GM21717 (cell line): ENCODE results near the gene MEAK7.
A peak's percentile ranks its signal among the peaks of the same experiment; 100 is the strongest.

ENCODE experiments used
- ATAC-seq: cut with Tn5 transposase; IDR thresholded peaks from one replicate; pipeline ENCODE4 v1.9.1; 2021; ENCODE audit warnings: mild to moderate bottlenecking, moderate library complexity; ENCODE audit not compliant: unreplicated experiment

MEAK7 gene

DNA sequence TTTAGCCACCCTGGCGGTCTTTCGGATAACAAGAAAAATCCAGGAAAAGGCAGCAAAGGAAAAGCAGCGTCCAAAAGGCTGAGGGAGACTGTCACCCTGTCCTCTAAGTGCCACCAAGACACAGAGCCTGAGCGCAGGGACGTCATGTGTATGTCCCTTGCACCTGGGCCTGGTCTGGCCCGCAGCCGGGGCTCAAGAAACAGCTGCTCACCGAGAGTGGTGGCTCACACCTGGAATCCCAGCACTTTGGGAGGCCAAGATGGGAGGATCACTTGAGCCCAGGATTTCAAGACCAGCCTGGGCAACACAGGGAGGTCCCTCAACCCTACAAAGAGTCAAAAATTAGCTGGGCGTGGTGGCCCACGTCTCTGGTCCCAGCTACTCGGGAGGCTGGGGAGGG lies 9.2 kb upstream of the MEAK7 start:
- no peak for ATAC-seq

DNA sequence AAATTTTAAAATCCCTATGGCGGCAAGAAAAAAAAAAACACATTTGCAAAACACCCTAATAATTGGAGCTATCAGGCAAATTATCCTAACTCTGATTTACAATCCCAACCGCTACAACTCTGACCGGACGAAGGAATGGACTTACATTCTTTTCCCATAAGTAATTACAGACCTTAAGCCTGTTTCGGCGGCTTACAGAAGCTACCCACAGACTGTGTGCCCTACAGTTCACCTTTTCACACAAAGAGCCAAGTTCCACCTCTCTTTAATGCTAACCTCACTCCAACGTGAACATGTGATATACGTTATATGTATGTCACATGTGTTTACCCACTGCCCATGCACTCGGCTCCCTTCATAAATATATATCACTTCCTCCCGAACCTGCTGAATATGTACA lies 8.7 kb upstream of the MEAK7 start:
- ATAC-seq, result no peak

DNA sequence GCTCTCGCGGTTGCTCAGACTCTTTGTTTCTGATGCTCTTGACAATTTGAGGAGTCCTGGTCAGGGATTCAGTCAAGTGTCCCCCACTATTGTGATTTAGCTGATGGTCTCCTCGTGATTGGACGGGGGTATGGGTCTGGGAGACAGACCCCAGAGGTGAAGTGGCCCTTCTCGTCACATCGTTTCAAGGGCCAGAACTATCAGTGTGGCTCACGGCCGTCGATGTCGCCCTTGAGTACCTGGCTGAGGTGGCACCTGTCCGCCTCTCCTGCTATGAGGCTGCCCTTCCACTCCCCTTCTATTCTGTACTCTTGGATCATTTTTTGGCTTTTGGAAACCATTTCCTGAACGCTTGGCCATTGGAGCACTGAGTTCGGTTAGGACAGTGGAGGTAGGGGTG lies 7.4 kb upstream of the MEAK7 start:
- no peak for ATAC-seq

DNA sequence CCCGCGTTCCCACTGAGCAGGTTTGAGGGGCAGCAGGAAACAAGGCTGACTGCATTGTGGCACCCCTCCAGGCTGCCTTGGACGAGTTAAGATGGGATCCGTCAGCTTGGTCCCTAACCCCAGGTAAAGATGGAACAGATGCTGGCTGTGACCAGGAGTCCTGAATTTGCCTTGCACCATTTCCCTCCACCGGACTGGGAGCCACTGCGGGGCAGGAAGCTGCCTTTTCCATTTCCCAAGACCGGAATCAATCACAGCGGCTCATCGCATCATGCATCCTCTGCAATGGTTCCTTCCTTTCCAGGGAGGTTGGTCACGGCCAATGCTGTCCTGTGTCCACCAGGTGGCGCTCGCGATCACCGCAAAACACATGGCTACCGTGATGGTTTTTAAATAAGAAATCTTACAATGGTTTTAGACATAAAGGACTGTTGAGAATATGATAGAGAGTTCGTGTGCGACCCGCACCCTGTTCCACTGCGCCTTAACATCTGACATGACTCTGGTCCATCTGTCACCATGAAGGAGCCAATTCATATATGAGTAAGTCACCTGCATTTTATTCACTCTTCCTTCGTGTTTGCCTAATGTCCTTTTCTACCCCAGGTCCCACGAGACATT lies 6.8 kb upstream of the MEAK7 start:
- ATAC-seq, result no peak

DNA sequence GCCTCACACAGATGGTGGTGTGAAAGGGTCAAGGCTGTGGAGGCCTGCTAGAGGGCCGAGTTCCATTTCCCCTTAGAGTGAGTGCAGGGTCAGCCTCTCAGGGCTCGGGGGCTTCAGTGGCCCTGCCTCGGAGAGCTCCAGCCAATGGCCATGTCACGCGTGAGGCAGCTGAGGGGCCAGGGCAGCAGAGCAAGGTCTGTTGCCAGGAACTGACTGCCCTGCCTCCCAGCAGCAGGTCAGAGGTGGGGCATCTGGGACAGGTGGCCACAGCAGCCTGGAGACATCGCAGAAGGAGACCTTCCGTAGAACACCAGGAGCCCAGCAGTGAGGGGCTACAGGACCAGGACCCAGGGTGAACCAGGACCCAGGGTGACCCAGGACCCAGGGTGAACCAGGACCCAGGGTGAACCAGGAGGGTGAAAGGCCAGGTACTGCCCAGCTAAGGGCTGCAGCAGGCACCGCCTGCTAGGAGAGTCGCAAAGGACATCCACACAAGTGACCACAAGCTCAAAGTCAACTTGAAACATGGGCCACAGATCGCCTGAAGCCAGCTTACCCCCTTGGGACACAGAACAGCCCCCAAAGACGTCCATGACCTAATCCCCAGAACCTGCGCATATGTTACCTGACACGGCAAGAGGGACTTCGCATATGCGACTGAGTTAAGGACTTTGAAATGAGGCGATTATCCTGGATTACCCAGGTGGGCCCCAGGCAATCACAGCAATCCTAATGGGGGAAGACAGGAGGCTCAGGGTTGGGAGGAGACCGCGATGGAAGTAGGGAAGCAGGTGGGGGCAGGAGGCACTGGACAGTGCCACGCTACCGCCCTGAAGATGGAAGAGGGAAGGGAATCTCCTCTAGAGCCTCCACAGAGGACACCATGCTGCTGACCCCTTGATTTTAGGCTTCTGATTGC lies 4.8 kb upstream of the MEAK7 start:
- no peak for ATAC-seq

DNA sequence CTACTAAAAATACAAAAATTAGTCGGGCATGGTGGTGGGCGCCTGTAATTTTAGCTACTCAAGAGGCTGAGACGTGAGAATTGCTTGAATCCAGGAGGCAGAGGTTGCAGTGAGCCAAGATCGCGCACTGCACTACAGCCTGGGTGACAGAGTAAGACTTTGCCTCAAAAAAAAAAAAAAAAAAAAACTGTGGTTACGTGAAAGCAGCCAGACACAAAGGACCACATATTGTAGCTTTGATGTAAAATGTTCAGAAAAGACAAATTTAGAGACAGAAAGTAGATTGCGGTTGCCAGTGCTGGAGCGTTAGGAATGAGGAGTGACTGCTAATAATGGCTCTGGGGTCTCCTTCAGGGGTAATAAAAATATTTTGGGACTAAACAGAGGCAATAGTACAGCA lies 4.0 kb upstream of the MEAK7 start:
- ATAC-seq, result no peak

DNA sequence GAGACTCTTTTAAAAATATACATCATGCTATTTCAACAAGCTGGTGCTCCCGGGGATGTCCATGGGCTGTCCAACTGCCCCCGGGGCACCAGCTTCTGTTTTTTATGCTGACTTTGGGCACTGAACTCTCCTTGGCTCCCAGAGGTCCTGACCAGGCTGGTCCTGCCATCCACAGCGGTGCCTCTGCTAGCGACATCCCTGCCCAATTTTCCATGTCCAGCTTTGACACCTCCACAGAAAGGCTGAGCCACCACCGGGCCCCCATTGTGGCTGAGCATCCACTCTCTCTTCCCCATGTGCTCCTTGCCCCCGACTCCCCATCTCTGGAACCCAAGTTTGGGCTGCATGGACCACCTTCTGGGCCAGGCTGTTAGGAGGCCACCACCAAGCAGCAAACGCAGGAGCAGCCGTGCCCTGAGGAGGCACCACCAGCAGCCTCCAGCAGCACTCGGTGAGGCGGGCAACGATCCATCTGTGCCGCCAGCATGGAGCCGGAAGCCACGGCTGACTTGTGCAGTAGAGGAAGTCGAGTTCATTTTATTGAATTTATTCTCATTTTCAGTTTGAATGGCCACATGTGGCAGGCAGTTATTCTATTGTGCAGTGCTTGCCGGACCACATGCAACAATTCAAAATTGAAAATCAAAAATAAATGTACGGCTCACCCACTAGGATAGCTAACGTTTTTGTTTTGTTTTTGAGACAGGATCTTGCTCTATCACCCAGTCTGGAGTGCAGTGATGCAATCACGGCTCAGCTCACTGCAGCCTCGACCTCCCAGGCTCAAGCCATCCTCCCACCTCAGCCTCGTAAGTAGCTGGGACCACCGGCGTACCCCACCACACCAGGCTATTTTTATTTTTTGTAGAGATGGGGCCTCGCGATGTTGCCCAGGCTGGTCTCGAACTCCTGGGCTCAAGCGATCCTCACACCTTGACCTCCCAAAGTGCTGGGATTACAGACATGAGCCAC lies 2.8 kb upstream of the MEAK7 start:
- ATAC-seq, result no peak

DNA sequence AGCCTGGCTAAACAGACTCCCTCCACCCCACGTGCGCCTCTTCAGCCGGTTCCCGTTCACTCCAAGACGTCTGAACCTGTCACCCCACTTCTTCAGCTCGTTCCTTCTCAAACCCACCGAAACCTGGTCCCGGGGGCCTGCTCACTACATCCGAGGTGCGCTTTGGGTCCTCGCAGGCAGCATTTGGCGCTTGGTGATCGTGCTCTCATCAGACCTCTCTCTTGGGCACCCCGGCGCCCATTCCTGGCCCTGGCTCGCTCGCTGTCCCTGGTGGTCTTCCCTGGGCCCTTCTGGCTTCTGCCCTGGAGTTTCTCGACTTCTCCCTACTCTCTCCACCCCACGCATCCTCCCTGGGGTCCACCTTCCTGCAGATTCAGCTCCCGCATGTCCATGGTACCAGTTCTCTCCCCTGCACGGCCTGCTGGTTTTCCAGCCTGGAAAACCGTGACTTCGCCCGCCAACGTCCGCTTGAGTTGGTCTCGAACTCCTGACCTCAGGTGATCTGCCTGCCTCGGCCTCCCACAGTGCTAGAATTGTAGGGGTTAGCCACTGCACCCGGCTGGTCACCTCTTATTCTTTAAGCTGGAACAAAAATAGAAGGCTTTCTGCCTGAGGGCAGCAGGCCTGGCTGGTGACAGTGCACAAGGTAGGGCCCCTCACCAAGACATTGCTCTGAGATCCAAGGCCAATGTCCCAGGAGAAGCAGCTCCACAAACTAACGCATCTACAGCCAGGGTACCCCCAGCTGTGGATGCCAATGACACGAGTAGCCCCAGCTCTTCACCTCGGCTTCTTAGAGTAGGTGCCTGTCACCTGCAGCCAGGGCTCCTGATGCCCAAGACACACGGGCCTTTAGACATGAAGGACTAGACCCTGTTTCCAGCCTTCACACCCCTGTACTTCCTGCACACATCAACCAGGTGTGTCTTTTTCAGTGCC lies 1.1 kb upstream of the MEAK7 start:
- ATAC-seq, result peak; percentile 4

DNA sequence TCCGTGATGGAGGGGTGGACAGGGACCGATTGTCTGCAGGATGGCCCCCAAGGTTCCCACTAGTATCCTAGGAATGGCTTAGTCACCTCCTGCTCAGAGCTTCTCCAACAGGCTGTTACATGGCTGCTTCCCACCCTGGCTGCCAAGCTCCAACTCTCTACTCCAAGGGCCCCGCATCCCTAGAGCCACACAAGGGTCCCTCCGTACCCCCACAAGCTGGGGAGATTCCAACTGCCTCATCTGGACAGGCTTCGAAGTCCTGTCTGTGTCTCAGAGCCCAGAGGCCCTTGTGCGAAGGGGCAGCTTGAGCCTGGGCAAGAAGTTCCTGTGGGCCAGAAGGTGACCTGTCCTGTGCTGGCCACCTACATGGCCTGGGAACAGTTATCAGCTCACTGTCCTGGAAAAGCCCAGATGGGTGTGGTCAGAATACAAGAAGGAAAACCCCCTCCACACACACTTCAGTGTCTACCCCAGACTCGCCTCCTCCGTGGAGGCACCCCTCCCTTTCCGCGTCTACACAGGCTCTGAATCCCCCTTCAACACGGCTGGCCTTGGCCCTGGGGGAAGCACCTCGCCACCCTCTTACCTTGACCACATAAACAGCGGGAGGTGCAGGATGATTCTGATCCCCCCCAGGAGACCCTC lies 586 bp downstream of the MEAK7 start:
- ATAC-seq, result peak; percentile 4

DNA sequence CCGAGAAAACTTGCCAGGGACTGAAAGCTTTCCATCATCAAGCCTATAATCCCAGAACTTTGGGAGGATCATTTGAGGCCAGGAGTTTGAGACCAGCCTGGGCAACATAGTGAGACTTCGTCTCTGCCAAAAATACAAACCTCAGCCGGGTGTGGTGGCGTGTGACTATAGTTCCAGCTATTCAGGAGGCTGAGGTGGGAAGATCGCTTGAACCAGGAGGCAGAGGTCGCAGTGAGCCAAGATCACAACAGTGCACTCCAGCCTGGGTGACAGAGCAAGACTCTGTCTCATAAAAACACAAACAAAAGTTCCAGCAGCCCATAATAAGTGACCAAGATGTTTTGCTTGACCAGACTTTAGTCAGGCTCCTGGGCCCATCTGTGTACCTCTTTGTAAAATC lies 1.9 kb downstream of the MEAK7 start:
- no peak for ATAC-seq

DNA sequence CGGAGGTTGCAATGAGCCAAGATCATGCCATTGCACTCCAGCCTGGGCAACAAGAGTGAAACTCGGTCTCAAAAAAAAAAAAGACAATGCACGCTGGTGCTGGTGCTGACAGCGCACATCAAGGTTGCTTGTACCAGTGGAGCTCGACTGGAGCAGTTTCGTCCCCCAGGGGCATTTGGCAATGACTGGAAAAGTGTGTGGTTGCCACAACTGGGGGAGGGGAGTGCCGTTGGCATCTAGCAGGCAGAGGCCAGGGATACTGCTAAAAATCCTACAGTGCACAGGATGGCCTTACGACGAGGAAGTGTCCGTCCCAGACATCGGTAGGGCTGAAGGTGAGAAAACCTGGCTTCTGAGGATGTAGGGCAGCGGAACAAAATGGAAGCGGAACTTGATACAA lies 2.4 kb downstream of the MEAK7 start:
- ATAC-seq, result no peak

DNA sequence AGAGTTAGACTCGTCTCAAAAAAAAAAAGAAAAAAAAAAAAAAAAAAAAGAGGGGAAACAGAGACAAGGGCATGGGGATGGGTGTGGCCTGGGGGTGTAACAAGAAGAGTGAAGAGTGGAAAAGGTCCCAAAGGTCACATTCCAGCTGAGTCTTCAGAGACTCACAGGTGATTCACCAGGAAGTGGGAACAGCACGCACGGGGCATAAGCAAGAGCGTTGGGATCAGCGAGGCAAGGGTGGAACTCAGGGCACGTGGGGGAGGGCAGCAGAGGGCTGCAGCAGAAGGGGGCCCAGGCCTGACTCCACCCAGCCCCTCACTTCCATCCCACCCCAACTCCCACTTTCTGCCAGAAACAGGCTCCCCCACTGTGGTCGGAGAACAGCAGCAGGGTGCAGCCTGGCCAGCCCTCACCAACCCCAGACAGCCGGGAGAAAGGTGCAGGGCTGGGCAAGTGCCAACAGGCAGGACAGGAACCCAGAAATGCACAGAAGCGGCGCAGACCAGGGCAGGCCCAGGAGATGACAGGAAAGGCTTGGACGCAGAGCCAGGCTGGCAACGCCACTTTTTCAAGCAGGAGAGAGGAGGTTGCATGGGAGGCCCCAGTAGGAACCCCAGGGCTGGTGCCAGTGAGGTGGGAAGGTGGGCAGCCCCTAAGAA lies 3.3 kb downstream of the MEAK7 start:
- no peak for ATAC-seq

DNA sequence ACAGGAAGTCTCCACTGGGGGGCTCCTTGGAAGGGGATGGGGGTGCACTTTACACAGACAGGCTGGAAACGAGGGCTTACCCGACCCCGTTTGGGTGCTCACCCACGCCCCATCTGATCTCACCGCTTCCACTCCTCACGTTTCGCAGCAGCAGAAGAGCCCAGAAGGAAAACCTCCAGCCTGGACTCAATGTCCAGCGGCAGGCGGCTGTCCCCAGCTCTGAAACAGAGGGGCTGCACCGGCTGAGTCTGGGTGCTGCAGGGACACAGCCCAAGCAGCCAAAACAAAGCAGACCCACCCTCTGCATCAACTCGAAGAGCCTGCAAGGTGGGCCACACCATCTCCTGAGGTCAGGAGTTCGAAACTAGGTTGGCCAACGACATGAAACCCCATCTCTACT lies 3.9 kb downstream of the MEAK7 start:
- no peak for ATAC-seq

DNA sequence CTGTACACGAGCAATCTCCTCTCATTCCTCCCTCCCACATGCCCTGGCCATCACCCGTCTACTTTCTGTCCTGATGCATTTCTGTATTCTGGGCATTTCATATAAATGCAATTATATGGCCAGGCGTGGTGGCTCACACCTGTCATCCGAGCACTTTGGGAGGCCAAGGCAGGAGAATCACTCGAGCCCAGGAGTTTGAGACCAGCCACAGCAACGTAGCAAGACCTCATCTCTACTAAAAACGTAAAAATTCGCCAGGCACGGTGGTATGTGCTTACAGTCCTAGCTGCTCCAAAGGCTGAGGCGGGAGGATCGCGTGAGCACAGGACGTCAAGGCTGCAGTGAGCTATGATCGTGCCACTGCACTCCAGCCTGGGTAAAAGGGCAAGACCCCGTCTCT lies 4.8 kb downstream of the MEAK7 start:
- no peak for ATAC-seq

DNA sequence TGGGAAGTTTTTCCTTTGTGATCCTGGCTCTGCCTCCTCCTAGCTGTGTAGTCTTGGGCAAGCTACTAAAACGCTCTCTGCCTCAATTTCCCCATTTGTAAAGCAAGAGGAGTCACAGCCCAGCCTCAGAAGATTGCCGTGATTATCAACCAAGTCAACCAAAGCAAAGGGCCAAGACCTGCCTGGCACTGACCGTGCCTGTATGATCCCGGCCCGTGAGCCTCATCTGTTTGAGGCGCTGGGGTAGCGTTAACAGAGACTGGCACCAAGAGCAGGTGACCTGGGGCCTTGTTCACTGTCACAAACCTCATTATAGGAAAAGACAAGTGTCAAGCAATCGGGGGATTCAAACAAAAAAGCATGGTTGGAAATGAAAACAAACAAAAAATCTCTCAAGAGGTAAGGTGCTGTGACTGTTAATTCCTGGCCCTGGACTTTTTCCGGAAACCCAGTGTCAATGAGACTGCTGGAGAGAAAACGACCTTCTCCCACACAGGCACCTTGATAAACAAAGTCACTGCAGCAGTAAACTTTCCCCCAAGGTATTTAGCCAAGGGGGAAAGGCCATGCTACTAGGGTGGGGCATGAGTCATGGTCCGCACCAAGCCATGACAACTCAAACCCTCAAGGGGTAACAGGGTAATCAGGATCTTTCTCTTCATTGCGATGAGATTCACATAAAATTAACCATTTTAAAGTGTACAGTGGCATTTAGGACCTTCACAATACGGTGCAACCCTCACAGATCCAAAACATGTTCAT lies 5.4 kb downstream of the MEAK7 start:
- no peak for ATAC-seq

DNA sequence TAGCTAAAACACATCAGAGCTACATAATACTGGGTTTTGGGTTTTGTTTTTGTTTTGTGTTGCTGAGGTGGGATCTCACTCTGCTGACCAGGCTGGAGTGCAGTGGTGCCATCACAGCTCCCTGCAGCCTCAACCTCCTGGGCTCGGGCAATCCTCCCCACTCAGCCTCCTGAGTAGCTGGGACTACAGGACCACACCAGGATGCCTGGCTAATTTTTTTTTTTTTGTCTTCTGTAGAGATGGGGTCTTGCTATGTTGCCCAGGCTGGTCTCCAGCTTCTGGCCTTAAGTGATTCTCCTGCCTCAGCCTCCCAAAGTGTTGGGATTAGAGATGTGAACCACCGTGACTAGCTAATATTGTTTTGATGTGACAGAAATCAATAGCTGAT lies 6.2 kb downstream of the MEAK7 start:
- no peak for ATAC-seq

DNA sequence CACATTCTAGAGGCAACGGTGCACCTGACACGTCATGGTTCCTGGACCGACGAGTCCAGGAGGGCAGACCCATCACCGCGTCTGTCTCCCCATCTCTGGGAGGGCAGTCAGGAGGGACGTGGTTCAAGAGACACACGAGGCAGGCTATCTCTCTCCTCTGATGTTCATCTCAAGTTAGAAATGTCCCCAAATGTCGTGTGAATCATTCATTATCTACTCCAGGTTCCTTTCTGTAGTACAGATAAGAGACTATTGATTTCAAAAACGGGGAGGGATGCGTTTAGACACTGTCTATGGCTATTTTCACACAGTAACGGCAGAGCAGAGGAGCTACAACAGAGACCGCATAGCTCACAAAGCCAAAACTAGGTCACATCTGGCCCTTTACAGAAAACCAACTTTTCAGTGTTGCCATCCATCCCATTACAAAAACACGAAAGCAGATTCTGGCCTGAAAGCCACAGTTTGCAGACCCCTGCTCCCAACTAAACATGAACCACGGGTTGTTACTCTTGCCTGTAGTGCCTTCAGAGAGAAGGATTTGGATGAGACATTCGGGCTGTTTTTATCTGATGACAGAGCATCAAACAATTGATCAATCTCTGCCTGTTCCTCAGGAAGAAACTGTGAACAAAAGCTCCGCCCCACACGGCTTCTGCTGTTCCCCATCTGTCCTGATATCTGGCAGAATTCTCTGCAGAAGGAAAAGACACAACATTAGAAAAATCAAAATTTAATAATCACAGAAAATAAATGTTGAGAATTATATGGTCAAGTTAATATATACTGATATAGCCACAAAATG lies 6.8 kb downstream of the MEAK7 start:
- ATAC-seq, result no peak

DNA sequence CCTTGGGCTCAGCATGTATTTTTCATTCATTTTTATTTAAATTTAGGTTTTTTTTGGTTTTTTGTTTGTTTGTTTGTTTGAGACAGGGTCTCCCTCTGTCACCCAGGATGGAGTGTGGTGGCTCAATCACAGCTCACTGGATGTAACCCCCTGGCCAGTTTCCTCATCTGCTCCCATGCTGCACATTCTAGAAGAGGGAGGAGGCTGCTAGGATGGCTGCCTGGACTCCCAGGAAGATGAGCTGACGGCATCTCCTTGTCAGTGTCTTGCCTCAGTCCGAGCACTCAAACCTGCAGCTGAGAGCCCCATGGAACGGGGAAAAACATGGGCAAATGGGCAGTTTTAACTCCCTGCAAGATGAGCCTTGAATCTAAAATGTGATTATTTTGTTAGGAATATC lies 7.5 kb downstream of the MEAK7 start:
- ATAC-seq, result no peak
